AG04449 (cell line): Measurements from ENCODE around the gene MUC22.

Experiments
- CTCF ChIA-PET: fragments of 350-600 bp; formaldehyde crosslinking; extraction: SDS; loops from one replicate; lab custom pipeline; 2021; ENCODE audit warnings: antibody characterized with exemption; lab: Yijun Ruan, JAX
- POLR2A ChIA-PET: fragments of 400-600, 350-600 bp; formaldehyde crosslinking; extraction: SDS; loops from one replicate; lab custom pipeline; 2020; ENCODE audit warnings: antibody characterized with exemption, inconsistent platforms; lab: Yijun Ruan, JAX
- DNase-seq: peaks from one replicate; pipeline ENCODE4 v3.0.0-alpha.2; 2010; ENCODE audit warnings: low read depth, low spot score
- H3K4me3 ChIP-seq: 2 replicates; pipeline ENCODE4 v1.5.1; 2011; ENCODE audit warnings: low read depth, mild to moderate bottlenecking, control low read depth, low read length
- CTCF ChIP-seq: IDR thresholded peaks from one replicate; pipeline ENCODE4 v1.5.1; 2011; ENCODE audit warnings: mild to moderate bottlenecking, moderate library complexity, low read length, control low read depth, inconsistent platforms; ENCODE audit not compliant: insufficient read depth; ENCODE audit errors: missing control alignments

Gene MUC22

GRCh38 chr6:31053873-31054272, 43.6 kb downstream of the MUC22 start:
- TF ChIP-seq CTCF: no peak
- H3K4me3 ChIP-seq: no peak overlapping the region
- DNase-seq: no peak
- ChIA-PET POLR2A (no interaction called here), CTCF (interaction anchor here (0.7 to 5.9 kb wide), 5 partner anchors 10 to 139 kb away, joined by 3 to 48 read pairs (median 4); no protein-coding TSS in a partner anchor)

- no peak for TF ChIP-seq CTCF
- no peak for DNase-seq
- POLR2A ChIA-PET: no interaction called here
- CTCF ChIA-PET: interaction anchor here (1.5 to 1.8 kb wide), 4 partner anchors 11 to 140 kb away, joined by 4 to 6 read pairs (median 6); no protein-coding TSS in a partner anchor
- no peak overlapping the region for H3K4me3 ChIP-seq
These were observed 45.2 kb downstream of the MUC22 start for GRCh38 chr6:31055441-31055840.

GRCh38 chr6:31057426-31058003, 47.2 kb downstream of the MUC22 start:
- ChIA-PET CTCF (interaction anchor here (1.0 to 38.8 kb wide), 10 partner anchors 11 to 179 kb away, joined by 3 to 1346 read pairs (median 3); partner anchors contain the start of genes GTF2H4, MUCL3 and VARS2), POLR2A (no interaction called here)
- DNase-seq: no peak
- TF ChIP-seq CTCF: no peak
- H3K4me3 ChIP-seq: no peak overlapping the region

DNA sequence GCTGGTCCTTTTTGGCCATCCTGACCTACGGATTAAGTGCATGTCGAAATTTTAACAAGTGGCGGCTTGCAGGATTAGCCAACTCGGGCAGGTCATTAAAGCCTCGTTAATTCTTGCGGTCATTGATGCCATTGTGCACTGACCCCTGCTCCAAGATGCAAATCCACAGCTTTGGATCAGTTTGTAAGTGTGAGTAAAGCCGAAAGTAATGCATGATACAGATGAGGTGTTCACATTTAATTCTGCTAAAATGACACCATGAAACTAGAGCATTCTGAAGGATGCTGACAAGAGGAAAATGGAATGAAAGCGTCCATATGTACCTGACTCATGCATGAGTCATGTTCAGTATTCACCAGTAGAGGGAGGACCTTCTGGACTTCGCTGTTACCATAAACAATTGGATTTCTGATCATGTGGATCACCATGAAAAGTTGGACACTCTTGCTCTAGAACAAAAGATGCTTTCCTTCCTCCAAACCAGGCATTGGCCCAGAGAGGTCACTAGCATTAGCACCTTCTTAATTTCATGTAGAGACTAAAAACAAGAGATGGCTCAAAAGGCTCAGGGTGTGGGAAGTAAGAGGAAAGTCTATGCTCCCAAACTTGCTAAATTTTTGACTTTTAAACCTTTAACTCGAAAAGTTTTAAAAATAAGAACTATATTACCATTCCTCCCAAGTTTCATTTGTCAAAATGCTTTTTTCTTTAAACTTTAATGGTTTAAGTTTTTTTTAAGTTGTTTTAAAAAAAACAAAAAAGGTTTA, 48.0 kb downstream of the MUC22 start:
- ChIA-PET POLR2A (no interaction called here), CTCF (interaction anchor here (1.0 to 38.8 kb wide), 11 partner anchors 10 to 180 kb away, joined by 3 to 1346 read pairs (median 3); partner anchors contain the start of genes GTF2H4, MUCL3 and VARS2)
- peak; percentile 53 for TF ChIP-seq CTCF
- H3K4me3 ChIP-seq: no peak overlapping the region
- DNase-seq: peak; percentile 79

GRCh38 chr6:31060145-31060544, 49.9 kb downstream of the MUC22 start:
- H3K4me3 ChIP-seq: no peak overlapping the region
- DNase-seq: no peak
- CTCF ChIA-PET: interaction anchor here (0.7 to 38.8 kb wide), 9 partner anchors 8 to 241 kb away, joined by 3 to 1346 read pairs (median 6); partner anchors contain the start of genes GTF2H4 and VARS2
- POLR2A ChIA-PET: no interaction called here
- TF ChIP-seq CTCF: no peak
